D341Med (cell line): Measurements from ENCODE around the gene ZNF292.
"Not testable (repeated sequence)": the region's sequence is repeated elsewhere in the genome, so short reads cannot be mapped to it uniquely, and the experiment has no call there.

Experiments used
- DNase-seq: peaks from one replicate; pipeline ENCODE4 v3.0.0; 2012; ENCODE audit warnings: low spot score

Gene ZNF292

GRCh38 chr6:87154993-87155841, at the start of gene ZNF292:
TSS of gene ZNF292 (plus strand) at chr6:87155565. CDS start at chr6:87155592, 27 bp downstream.
- DNase-seq, result peak; percentile 93

GRCh38 chr6:87105823-87106222, 49.5 kb upstream of the ZNF292 start:
- no peak for DNase-seq

DNA sequence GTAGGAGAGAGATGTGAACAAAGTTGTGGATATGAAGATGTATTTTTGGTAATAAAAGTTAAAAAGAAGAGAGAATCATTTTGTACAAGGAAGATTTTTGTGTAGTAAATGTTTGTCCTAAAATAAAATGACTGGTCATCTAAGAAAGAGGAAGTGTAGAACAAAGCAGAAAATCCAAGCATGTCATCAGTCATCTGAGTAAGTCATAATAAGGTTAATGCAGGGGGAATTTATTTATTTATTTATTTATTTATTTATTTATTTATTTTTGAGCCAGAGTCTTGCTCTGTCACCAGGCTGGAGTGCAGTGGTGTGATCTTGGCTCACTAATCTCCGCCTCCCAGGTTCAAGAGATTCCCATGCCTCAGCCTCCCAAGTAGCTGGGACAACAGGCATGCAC, 44.7 kb upstream of the ZNF292 start:
- no peak for DNase-seq

GRCh38 chr6:87115402-87116135, 39.8 kb upstream of the ZNF292 start:
- DNase-seq, result no peak

DNA sequence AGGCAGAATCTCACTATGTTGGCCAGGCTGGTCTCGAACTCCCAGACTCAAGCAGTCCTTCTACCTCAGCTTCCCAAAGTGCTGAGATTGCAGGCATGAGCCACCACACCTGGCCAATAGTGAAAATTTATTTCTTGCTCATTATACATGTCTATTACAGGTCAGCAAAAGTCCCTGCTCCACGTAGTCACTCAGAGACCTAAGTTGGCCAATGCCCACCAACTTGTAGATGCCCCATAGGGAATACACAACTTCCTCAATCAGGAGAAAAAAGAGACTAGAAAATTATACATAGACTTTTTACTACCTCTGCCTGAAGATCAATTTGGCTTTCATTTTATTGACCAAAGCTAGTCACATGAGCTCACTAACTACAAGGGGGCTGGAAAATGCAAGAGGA, 38.4 kb upstream of the ZNF292 start:
- DNase-seq, result no peak

DNA sequence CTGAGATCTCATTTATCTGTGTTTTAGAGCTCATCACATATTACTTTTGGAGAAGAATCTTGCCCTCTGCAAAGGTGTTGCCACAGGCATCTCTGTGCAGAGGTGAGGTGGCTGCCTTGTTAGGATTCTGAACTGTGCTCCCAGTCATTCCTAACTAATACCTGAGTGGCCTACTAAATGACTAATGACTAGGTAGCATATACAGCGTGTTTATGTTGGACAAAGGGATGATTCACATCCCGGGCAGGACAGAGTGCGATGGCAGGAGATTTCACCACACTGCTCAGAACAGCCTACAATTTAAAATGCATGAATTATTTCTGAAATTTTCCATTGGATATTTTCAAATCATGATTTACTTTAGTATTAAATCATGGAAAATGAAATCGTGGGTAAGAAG, 37.3 kb upstream of the ZNF292 start:
- DNase-seq, result no peak

DNA sequence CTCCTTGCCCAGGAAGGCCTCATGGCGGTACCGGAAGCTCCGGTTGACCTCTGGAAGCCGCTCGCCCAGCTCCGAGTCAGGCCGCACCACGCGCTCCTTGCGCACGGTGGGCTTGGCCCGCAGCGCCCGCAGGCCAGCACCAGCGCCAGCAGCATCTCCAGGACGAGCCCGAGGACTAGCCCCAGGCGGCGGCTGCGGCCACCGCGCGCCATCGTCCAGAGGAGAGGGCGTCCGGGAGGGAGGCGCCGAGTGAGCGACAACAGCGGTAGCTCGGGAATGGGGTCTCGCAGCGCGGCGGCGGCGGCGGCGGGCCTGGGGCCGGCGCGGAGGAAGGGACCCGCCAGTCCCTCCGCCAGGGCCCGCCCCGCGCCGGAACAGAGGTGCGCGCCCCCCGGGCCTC, 32.9 kb upstream of the ZNF292 start:
- peak; percentile 19 for DNase-seq

DNA sequence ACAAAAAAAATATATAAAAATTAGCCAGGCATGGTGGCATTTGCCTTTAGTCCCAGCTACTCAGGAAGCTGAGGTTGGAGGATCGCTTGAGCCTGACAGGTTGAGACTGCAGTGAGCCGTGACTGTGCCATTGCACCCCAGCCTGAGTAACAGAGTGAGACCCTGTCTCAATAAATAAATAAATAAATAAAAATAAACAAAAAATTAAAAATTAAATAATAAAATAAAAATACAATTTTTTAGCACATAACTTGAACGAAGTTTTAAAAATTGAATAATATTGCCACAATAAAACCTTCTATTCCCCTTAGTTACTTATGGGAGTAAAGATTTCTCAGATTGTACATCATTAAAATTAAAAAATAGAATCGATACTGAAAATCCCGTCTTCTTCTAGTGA, 31.3 kb upstream of the ZNF292 start:
- no peak for DNase-seq

GRCh38 chr6:87126501-87126900, 28.9 kb upstream of the ZNF292 start:
- no peak for DNase-seq

- DNase-seq, result no peak
Measured at GRCh38 chr6:87127737-87128136, 27.6 kb upstream of the ZNF292 start.

DNA sequence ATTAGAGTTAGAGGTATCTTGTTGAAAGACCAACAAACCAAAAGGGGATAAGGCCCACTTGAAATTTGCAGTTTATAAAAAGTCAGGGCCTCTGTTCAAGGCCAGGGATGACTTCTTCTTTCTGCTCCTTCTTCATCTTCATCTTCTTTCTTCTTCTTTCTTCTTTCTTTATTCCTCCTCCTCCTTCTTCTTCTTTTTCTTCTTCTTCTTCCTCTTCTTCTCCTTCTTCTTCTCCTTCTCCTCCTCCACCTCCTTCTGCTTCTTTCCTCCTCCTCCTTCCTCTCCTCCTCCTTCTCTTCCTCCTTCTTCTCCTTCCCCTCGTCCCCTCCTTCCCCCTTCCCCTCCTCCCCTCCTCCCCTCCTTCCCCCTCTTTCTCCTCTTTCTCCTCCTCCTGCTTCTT, 18.4 kb upstream of the ZNF292 start:
- no peak for DNase-seq

- DNase-seq, result peak; percentile 66
Measured at GRCh38 chr6:87139236-87139635, 16.1 kb upstream of the ZNF292 start.

DNA sequence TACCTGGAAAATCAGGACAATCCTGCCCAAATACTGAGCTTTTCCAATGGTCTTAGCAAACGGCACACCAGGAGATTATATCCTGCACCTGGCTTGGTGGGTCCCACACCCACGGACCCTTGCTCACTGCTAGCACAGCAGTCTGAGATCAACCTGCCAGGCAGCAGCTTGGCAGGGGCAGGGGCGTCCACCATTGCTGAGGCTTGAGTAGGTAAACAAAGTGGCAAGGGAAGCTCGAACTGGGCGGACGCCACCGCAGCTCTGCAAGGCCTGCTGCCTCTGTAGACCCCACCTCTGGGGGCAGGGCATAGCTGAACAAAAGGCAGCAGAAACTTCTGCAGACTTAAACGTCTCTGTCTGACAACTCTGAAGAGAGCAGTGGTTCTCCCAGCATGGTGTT, 15.4 kb upstream of the ZNF292 start:
- not testable (repeated sequence) for DNase-seq

- no peak for DNase-seq
Measured at GRCh38 chr6:87146363-87146762, 9.0 kb upstream of the ZNF292 start.

DNA sequence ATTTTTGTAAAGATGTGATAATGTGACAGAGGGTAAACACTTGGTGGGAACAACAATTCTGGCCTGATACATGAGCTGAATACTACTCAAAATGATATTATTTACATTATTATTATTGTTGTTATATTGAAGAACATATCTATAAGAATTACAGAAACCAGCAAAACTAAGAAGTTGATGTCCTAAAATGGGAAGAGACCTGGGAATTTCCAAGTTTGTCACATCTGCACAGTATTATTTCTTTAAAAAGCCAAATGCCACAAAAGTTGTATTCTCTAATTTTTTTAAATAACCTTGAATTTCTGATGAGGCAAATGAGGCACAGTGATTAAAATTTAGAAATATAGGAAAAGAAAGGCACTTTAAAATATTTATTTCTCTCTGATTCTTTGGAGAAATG, 5.0 kb upstream of the ZNF292 start:
- DNase-seq, result no peak

DNA sequence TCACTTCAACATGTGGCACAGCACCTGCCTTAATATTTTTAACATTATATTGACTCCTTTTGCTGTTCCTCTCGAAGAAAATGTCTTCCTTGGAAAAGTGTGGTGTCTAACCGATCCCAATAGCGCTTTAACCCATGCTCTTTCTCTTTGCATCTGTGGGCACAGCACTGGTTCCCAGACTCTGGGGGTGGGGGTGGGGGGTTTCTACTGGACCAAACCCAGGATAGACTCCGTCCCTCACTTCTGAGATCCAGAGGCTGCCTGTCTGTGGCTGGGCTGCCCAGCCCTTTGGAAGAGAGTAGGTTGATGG, 3.9 kb upstream of the ZNF292 start:
- DNase-seq, result no peak

GRCh38 chr6:87151781-87152525, 3.4 kb upstream of the ZNF292 start:
- DNase-seq, result peak; percentile 16

GRCh38 chr6:87152526-87152955, 2.8 kb upstream of the ZNF292 start:
- DNase-seq, result no peak

- no peak for DNase-seq
Measured at GRCh38 chr6:87154641-87154992, 748 bp upstream of the ZNF292 start.

- peak; percentile 77 for DNase-seq
Measured at GRCh38 chr6:87155842-87156815, 764 bp downstream of the ZNF292 start.

DNA sequence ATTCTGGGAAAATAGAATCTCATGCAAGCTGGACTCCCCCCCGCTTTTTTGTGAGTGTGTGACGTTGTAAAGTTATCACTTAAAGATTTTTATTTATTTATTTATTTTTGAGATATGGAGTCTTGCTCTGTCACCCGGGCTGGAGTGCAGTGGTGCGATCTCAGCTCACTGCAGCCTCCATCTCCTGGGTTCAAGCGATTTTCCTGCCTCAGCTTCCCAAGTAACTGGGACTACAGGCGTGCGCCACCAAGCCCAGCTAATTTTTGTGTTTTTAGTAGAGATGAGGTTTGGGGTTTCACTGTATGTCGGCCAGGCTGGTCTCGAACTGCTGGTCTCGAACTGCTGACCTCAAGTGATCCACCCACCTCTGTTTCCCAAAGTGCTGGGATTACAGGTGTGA, 2.2 kb downstream of the ZNF292 start:
- not testable (repeated sequence) for DNase-seq

DNA sequence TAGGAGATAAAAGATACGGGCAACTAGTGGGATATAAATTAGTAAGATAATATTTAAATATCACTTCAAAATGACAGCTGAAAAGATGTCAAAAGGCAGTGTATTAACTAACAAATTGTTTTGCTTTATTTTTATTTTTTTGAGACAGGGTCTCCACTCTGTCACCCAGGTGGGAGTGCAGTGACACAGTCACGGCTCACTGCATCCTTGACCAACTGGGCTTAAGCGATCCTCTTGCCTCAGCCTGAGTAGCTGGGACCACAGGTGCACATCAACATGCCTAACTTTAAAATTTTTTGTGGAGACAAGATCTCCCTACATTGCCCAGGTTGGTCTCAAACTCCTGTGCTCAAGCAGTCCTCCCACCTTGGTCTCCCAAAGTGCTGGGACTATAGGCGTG, 5.9 kb downstream of the ZNF292 start:
- no peak for DNase-seq
